ENCODE data around the gene EXOC1L.
"Not testable (repeated sequence)": the region's sequence is repeated elsewhere in the genome, so short reads cannot be mapped to it uniquely, and the experiment has no call there.

EXOC1L gene

DNA sequence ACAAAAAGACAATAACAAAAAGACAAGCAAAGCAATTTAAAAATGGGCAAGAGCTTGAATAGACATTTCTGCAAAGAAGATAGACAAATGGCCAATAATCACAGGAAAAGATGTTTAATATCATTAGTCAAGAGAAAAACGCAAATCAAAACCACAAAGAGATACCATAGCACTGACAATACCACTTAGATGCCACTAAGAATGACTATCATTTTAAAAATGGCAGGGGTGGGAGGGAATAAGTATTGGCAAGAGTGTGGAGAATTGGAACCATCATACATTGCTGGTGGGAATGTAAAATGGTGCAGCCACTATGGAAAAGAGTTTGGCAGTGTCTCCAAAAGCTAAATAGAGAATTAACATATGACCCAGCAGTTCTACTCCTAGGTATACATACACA is 18.8 kb downstream of the EXOC1L start:
- no peak for DNase-seq (ENCODE audit: low spot score)

DNA sequence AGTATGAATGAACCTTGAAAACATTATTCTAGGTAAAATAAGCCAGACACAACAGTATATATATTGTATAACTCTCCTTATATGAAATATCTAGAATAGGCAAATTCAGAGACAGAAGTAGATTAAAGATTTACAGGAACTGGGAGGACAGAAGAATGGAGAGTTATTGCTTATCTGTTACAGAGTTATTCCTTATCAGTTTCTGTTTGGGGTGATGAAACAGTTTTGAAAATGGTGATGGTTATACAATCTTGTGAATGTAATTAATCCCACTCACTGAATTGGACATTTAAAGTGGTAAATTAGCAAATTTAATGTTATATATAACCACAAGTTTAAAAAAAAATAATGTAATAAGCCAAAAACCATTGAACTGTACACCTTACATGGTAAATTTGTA is 19.4 kb downstream of the EXOC1L start:
- DNase-seq (ENCODE audit: low spot score): no peak

DNA sequence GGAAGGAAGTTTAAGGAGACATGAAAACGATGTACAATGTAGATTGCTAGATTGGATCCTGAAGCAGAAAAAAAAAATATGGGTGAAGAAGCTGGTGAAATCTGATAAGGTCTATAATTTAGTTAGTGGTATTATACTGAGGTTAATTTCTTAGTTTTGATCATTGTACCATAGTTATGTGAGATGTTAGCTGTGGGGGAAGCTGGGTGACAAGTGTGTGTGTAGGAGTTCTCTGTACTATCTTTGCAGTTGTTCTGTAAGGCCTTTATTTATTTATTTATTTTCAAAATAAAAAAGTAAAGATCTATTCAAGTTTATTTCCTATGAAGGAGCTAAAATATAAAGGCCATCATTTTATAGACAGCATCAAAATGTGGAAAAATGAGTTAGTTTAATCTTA is 21.4 kb downstream of the EXOC1L start:
- no peak for DNase-seq (ENCODE audit: low spot score)

DNA sequence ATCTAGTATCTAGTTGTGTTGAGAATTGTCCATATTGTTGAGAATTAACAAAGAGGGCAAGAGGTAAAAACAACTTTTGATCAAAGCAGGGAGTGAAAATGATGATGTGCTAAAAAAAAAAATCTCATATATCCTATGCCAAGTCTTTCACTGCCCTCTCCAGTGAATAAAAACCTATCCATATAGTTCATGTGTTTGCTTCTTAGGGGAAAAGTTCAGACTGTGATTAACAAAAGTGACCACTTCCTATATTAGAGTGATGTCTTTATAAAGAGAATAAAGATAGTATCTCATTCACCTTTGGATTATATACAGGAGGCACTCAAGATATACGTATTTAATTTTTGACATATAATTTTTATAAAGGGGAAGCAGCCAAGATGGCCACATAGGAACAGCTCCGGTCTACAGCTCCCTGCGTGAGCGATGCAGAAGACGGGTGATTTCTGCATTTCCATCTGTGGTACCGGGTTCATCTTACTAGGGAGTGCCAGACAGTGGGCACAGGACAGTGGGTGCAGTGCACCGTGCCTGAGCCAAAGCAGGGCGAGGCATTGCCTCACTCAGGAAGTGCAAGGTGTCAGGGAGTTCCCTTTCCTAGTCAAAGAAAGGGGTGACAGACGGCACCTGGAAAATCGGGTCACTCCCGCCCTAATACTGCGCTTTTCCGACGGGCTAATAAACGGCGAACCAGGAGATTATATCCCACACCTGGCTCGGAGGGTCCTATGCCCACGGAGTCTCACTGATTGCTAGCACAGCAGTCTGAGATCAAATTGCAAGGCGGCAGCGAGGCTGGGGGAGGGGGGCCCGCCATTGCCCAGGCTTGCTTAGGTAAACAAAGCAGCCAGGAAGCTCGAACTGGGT is 22.0 kb downstream of the EXOC1L start:
- not testable (repeated sequence) for DNase-seq (ENCODE audit: low spot score)

DNA sequence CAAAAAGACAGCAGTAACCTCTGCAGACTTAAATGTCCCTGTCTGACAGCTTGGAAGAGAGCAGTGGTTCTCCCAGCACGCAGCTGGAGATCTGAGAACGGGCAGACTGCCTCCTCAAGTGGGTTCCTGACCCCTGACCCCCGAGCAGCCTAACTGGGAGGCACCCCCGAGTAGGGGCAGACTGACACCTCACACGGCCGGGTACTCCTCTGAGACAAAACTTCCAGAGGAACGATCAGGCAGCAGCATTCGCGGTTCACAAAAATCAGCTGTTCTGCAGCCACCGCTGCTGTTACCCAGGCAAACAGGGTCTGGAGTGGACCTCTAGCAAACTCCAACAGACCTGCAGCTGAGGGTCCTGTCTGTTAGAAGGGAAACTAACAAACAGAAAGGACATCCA is 22.7 kb downstream of the EXOC1L start:
- not testable (repeated sequence) for DNase-seq (ENCODE audit: low spot score)

DNA sequence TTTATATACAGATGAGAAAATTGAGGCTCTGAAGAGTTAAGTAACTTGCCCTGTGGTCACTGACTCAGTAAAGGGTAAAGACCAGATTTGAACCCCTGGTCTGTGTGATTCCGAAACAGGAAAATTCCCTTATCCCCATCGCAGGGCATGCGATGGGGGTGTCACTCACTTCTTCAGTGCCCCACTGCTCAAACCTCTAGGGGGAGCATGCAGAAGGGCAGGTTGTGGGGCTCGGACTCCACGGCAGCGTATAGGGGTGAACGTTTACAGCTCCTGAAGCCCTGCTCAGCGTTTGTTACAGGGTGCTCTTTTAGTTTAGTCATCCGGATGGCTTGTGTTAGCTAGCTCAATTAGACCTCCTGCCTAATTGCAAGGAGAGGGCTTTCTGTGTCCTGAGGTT is 30.1 kb downstream of the EXOC1L start:
- DNase-seq (ENCODE audit: low spot score): no peak

DNA sequence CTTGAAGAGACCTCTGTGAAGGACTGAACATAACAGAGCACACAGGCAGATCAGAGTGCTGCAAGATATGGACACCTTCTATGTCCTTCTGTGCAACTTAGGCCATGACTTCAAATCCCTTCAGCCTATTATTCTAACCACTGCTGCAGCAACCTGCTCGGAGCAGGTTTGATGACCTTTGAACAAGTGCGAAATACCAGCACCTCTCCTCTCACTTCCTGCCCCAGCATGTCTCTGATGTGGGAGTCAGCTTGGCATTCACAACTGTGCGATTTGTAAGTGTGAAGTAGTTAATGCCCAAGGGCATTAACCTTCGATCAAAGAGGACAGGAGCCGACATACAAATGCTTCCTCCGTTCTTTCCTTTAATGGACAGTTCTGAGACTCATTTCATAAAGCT is 32.3 kb downstream of the EXOC1L start:
- DNase-seq (ENCODE audit: low spot score): no peak

DNA sequence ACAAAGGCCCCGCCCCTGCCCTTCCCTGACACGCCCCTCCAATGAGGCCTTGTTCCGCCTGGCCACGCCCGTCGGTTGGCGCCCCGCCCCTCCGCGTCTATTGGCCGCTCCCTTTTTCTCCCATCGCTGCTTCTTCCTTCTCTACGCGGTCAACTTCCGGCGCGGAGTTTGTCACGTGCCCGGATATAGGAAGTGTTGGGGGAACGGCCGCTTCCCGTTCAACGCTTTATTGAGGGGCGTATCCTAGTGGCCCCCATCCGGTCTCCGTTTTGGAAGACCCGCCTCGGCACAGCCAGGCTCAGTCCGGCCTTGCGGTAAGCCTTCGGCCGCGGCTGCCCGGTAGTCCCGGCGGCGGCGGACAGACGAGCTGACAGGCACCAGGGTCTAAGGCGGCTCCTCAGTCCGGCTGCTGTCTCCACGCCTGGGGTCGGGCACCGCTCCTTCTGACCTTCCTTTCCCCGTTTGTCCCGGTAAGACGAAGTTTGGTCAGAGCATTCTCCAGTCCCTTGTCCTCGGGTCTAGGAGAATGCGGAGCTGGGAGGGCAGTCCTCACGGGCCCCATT is 34.0 kb downstream of the EXOC1L start, which contains the start of gene EXOC1:
EXOC1 (plus strand) TSS at position 165 of the 563 bp plus-strand sequence. CDS start 4,676 bp downstream, outside the sequence.
- peak; percentile 93 for DNase-seq (ENCODE audit: low spot score)

DNA sequence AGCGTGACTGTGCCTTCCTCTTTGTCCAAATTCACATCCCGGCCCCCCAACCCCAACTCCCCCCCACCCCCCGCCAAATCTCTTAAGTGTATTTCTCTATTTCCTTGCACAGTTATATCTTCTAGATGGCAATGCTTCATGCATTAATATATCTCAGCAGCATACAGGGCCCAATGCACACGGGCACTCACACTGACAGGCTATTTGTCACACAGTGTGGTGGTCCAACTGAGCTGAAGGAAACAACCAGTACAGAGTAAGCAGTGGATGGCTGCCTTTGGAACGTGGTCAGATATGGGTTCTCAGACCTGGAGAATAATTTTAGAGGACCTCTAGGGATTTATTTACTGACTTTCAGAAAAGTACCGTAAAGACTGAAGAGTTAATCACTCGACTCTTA is 34.5 kb downstream of the EXOC1L start:
- no peak for DNase-seq (ENCODE audit: low spot score)

DNA sequence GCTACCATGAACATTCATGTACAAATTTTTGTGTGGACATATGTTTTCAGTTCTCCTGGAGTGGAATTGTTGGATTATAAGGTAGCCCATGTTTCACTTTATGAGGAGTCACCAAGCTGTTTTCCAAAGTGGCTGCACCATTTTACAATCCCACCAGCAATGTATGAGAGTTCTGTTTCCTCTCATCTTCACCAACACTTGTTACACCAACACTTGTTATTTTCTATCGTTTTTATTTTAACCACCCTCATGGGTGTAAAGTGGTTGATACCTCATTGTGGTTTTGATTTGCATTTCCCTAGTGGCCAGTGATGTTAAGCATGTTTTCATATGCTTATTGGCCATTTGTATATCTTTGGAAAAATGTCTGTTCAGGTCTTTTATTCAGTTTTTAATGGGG is 38.0 kb downstream of the EXOC1L start:
- no peak for DNase-seq (ENCODE audit: low spot score)

DNA sequence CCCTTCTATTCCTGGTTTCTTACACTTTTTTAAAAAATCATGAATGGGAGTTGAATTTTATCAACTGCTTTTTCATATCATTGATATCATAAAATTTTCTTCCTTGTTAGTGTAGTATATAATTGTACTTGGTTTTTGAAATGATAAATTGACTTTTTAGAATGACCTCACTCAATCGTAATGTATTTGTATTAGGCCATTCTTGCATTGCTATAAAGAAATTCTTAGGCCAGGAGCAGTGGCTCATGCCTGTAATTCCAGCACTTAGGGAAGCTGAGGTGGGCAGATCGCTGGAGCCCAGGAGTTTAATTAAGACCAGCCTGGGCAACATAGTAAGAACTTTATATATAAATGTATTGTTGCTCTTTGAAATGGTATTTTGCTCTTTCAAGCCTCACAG is 40.1 kb downstream of the EXOC1L start:
- no peak for DNase-seq (ENCODE audit: low spot score)

DNA sequence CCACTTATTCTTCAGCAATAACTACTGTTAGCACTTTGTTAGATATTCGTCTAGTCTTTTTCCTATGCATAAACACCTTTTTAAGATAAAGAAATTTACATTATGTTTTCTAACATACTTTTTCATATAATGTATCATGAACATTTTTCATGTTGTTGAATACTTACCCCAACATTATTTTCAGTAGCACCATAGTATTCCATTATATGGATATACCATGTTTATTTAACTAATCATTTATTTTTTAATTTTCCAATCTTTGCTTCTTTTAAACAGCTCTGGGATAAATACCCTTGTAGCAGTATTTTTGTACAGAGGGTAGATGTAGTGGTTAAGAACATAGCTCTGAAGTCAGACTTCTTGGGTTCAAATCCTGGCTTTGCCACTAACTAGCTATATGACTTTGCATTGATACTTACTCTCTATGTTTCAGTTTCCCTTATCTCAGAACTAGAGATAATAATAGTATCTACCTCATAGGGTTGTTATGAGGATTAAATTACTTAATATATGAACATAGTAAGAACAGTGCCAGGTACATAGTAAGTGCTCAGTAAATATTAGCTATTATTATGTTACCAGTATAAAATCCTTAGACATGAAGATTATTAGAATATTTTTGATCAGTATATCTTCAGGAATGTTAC is 45.1 kb downstream of the EXOC1L start:
- no peak for DNase-seq (ENCODE audit: low spot score)

DNA sequence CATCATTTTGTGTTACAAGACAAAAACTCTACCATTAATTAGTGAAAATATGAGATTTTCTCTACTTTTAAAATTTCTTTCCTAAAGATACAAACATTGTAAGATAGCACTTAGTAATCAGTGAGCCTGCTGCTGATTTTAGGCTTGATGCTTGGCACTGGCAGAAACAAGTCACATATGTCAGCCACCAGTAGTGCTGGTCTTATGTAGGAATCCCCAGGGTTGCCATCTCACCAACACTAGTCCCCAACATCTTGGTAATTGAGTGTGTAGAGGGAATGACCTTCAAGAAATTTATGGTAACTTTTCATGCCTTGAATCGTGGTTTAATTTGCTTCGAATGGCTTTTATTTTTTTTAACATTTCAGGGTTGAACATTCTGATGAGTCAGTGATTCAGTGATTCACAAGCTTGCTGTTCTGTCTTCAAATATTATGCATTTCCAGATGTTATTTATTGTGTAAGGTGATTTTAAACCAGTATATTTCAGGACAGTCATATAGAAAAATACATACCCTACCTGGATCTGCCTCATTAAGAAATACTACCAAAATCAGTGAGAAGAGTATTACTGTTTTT is 45.7 kb downstream of the EXOC1L start:
- peak; percentile 6 for DNase-seq (ENCODE audit: low spot score)

DNA sequence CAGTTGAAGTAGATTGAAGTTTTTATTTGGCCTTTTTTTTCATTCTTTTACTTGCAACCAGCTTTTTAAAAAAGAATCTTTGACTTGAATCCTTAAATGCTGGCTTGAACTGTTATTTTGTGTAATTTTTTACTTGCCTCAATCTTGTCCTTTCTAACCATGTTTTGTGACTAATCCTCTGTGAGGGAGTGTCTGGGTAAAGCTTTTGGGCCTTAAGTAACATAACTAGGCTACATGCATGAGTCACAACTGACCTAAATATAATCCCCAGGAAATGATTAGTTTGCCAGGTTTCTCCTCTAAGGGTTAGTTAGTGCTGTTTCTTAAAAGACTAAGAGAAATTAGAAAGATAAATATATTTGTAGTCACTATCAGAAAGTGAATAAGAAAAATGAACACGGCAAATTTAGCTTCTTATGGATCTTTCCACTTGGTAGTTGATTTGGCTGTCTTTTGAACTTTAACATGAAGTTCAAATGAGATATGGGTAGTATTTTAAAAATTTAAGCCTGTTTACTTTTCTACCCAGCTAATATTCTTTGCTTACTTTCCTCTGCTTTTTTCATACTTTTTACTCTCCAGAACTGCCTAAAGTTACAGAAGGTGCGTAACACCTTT is 46.8 kb downstream of the EXOC1L start:
- peak; percentile 28 for DNase-seq (ENCODE audit: low spot score)

DNA sequence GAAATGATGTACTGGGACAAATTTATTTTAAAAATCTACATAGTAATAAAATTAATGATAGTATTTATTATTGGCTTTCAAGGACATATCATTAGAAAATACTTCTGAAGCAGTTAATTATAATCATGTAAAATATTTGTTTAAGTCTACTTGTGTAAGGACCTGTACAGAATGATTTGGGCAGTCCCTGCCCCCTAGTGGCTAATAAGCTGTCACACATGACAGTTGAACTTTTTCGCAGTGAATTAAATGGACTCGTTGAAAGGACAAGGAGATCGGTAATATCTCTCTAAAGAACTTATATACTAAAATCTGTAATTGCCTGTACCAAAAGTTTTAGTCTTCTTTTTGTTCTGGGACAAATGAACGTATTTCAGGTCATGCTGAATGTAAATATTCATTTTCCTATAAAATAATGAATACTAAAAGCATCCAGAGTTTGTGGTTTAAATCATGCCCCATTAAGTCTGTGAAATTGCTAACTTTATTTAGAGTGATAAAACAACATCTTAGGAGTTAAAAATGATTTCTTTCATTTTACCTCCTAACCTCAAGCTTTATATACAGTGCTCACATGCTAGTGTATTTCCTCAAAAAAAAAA is 47.5 kb downstream of the EXOC1L start:
- peak; percentile 21 for DNase-seq (ENCODE audit: low spot score)

DNA sequence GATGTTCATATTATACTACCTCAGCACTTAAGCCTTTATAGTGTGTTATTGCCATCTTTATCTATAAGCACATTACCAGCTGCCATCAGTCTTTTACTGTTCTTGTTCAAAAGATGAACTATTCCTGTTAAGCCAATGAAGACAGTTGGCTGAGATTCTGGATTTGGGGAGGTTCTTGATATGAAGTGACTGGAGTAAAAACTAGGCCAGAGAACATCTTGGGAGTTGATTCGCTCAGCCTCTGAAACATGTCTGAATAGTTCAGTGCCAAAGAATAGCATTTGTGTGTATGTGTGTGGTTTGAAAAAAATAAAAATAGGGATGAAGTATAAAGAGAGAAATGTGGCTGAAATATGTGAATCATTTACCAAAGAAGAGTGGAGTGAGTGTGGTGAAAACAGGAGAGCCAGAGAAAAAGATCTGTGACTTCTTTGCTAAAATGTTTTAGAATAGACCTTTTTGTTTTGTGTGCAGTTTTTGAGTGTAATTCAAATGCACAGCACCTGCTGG is 49.0 kb downstream of the EXOC1L start:
- DNase-seq (ENCODE audit: low spot score): no peak

DNA sequence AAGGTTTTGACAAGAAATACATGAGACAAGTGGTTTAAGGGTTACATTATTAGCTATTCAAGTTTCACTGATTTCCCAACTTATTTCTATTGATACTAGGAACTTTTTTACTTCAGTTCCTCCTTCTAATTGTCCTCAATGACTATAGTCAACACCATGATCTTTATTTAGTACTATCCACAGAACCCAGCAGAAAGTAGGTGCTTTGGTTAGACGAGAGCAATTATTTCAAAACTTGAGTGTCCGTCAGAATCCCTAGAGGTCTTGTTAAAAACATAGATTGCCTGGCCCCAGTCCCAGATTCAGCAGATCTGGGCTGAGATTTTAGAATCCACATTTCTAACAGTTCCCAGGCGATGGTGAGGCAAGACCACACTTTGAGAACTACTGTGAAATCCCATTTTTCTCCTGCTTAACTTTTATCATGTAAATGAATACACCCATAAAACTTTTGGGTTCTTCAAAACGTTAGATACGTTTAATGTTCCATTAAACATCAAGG is 51.8 kb downstream of the EXOC1L start:
- DNase-seq (ENCODE audit: low spot score): no peak

DNA sequence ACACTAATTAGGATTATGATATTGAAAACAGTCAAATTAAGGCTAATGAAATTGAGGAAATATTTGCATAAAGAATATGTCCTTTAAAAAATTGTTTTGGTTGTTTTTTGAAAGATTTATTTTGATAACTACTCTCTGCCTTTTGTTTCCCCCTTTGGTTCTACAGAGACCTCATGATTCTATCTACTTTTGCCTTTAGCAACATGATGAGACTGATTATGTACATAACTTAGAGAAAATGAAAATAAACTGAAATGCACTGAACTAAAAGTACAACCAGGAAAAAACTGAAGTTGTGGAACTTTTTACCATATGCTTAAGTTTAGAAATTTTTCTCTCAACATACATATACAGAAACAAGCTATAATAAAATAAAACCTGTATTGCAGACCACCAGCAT is 55.2 kb downstream of the EXOC1L start:
- DNase-seq (ENCODE audit: low spot score): no peak

DNA sequence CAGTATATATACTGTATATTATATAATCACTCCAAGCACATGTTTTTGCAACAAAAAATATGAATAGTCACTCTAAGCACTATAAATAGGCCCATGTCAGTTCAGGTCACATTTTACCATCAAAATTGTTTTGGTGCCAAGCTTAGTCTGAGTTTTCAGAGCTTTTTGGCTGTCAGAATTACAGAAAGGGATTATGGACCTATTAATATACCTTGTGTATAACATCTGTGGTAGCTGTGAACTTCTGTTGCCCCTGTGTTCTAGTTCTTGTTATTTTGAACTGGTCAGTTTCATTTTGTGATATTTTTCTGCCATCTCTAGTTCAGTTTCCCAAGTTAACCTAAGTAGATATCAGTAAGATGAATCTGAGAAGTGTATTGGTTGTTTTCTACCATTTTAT is 56.8 kb downstream of the EXOC1L start:
- no peak for DNase-seq (ENCODE audit: low spot score)

DNA sequence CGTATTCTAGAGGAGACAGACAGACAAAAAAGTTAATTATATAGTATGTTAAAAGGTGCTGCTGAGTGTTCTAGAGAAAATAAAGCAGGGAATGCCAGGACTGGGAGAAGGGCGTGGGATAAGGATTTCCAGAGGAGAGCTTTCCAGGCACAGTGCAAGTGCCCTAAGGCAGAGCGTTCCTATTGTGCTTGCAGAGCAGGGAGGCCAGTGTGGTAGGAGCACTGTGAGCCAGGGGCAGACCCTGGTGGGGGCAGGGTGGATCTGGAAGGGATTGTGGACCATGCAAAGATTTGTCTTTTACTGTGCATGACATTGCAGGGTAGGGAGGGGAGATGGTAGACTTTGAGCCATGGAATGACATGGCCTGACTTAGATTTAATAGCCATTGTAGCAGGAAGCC is 59.6 kb downstream of the EXOC1L start:
- no peak for DNase-seq (ENCODE audit: low spot score)

DNA sequence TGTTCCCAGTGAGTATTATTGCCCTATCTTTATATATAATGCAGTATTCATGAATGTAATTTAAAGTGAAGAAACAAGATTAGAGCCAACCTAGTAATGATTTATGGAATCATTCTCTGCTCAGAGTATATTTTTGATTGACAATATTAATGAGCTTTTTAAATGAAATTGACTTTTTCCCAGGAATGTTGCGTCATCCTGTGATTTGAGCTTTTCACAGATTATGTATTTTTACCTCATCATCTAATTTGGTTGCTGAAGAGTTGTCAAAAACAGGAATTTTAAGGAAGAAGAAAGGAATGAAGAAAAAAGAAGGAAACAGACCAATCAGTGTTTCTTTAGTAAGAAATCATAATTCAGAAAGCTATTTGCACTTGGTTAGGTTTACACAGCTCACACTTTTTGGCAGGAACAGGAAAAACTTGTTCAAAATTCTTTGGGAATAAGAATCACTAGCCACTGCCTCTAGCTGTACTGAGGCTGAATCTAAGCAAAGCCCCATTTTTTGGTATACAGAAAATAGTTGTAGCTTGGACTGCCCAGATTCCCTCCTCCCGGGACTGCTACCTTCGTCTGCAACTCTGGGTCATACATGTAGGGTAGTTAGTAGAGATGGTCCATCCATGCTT is 61.2 kb downstream of the EXOC1L start:
- DNase-seq (ENCODE audit: low spot score): no peak
